ENCODE results near the gene ATF4.

Gene ATF4

DNA sequence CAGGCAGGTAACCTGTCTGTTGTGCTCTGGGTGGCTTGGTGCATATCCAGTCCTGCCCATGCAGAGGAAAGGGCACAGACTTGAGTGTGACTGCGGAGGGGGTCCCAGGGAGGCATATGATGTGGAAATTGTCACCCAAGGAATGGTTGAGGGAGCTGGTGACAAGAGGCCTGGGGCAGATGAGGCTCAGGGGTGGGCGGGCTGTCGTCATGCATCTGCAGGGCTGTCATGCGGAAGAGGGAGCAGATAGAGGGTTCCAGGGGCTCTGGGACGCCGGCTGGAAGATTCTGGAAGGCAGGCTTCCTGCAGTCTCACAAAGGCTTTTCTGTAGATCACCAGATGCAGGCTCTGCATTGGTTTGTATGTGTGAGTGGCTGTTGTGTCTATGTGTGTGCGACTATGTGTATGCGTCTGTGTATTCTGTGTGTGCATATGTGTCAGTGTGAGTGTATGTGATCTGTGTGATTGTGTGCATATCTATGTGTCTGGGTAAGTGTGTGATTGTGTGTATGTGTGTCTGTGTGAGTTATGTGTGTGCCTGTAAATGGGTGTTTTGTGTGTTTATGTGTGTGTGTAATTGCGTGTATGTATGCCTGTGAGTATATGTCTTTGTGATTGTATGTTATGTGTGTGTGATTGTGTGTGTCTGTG lies 42.6 kb downstream of the ATF4 start:
- no peak for DNase-seq

DNA sequence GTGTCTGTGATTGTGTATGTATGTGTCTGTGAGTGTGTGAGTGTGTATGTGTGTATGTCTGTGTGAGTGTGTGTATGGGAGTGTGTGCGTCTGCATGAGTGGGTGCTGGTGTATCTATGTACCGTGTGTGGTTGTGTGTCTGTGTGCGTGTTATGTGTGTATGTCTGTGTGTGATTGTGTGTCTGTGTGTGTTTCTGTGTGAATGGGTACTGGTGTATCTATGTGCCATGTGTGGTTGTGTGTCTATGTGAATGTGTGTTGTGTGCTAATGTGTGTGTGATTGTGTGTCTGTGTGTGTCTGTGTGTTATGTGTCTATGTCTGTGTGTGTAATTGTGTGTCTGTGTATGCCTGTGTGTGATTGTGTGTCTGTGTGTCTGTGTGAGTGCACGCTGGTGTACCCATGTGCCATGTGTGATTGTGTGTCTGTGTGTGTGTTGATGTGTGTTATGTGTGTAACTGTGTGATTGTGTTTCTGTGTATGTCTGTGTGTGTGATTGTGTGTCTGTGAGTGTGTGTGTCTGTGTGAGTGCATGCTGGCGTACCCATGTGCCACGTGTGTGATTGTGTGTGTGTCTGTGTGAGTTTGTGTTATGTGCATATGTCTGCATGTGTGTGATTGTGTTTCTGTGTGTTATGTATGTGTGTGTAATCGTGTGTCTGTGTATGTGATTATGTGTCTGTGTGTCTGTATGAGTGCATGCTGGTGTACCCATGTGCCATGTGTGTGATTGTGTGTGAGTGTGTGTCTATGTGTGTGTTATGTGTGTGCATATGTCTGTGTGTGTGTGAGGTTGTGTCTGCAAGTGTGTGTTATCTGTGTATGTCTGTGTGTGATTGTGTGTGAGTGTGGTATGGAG lies 43.4 kb downstream of the ATF4 start:
- DNase-seq = no peak

DNA sequence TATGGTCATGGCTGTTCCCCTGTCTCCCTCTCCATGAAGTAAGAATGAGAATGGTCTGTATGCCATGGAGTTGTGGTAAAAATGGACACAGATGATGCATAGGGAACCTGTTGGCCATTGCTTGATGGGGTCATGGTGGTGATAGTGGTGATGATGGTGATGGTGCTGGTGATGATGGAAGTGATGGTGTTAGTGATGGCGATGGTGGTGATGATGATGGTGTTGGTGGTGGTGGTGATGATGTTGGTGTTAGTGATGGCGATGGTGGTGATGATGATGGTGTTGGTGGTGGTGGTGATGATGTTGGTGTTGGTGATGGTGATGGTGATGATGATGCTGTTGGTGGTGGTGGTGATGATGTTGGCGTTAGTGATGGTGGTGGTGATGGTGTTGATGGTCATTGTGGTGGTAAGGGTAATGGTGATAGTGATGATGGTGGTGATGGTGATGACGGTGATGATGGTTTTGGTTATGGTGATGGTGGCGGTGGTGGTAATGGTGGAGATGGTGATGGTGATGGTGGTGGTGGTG lies 45.1 kb downstream of the ATF4 start:
- no peak for DNase-seq

DNA sequence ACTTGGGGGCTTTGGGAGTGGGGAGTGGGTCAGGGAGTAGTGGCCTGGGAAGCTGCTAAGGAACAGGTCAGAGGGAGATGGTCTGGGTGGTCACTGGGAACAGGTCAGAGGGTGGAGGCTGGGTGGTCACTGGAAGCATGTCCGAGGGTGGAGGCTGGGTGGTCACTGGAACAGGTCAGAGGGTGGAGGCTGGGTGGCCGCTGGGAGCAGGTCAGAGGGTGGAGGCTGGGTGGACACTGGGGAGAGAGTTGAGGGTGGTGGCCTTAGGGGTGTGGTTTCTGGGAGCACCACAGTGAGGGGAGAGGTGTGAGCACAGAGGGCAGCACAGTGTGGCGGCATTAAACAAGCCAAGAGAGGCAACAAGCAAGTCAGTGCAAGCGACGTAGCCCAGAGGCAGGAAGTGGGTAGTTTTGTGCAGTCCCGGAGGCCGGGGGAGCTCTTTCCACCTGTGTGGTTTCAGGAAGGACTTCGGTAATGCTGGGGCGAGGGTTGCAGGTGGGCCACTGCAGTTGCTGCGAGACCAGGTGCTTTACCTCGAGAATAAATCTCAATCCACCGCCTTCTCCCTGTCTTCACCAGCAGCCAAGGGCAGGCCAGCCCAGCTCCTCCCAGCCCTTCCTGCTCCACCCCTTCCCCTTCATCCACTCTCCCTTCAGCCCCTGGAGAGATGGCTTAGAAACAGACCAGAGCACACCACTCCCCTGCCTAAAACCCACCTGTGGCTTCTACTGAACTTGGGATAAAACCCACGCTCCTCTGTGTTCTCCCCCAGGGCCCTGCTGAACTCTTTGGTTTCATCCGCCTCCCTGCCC lies 47.0 kb downstream of the ATF4 start:
- peak; percentile 18 for DNase-seq

DNA sequence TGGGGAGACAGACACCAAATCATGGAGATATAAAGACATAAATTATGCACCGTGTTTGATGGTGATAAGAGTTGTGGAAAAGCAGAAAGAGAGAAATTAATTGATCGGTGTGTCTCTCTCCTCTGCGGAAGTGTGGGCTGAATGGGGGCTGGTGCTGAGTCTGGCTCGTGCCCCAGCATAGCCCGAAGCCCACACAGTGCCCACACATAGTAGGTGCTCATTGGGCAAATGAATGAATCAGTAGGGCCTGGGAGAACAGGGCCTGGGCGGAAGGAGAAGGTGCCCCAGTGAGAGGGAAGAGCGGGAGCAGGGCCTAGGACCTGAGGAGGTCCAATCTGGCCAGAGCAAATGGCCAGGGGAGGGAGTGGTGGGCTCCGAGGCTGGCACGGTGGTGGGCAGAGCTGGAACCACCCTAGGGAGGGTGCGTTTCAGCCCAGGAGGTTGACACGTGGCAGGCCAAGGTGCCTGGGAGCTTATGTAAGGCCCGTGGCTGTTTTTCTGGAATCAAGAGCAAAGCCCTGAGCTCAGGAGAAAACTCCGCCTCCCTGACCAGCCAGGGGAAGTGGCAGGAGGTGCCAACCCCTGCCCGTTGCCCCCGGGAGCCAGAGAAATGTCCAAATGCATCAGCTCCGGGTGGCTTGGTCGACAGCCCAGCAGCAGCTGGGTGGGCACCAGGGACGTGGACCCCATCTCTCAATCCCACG lies 48.1 kb downstream of the ATF4 start:
- DNase-seq = no peak

DNA sequence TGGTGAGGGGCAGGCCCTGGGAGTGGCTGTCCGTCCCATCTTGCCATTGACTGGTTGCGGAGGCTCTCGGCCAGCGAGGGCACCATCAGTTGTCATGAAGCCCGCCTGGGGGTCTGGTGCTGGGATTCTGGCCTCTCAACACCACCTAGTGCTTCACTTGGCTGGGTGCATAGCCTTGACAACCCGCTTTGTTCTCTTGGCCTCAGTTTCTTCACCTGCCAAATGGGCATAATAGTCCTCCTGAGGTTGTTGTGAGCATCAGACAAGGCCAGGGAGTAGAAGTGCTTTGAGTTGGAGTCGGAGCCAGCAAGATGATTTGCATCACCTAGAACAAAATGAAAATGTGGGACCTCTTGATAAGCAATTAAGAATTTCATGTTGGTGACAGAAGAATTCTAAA lies 48.7 kb downstream of the ATF4 start:
- no peak for DNase-seq

DNA sequence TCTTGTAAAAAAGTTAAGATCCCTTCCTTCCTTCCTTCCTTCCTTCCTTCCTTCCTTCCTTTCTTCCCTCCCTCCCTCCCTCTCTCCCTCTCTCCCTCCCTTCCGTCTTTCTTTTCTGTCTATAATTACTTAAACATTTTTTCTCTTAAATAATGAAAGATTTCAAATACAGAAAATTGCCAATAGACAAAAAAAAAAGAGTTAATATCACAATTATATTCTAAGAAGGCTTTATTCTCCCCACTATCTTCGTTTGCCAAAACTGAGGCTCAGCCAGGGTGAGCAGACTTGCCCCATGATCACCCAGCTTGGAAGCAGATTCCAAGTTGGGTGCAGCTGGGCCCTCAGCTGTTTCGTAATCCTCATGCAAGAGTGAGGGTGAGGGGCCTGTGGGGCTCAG lies 49.9 kb downstream of the ATF4 start:
- DNase-seq = no peak

DNA sequence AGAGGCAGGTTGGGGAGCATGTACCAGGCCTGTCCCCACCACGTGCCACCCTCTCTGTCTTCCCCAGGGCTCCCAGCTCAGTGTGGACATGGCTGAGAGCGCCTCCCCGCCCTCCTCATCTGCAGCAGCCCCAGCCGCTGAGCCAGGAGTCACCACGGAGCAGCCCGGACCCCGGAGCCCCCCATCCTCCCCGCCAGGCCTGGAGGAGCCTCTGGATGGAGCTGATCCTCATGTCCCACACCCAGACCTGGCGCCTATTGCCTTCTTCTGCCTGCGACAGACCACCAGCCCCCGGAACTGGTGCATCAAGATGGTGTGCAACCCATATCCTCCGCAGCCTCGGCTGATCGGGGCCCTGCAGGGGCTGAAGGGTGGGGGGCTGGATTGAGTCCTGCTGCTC lies 50.3 kb downstream of the ATF4 start, which contains the start of gene CACNA1I:
Gene CACNA1I, plus strand, starts transcription at position 89 of the 400 bp plus-strand sequence. Its CDS starts 0 bp downstream, at position 89.
- DNase-seq = no peak

DNA sequence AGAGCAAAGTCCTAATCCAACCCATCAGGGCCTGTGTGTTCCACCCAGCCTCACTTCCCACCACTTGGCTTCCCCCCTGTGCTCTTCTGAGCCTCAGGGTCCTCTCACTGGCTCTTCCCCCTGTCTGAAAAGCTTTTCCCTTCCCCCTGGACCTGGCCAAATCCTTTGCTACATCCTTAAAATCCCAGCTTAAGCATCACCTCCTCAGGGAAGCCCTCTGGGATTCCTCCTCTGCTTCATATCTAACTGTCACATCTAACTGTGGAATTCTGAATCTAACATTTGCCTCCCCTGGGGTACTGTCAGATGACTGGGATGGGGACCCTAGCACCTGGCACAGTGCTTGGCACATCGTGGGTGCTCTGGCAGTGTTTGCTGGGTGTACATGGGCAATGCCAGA lies 51.2 kb downstream of the ATF4 start:
- no peak for DNase-seq

Measured in stimulated activated CD4-positive, alpha-beta T cell treated with anti-CD3 and anti-CD28 coated beads, Interleukin-1b, Interleukin-23, amount 100 ng/mL, for 48 hours (primary cell).